HG03457 (cell line): ENCODE data around the gene SYTL1.

Experiments
- ATAC-seq: cut with Tn5 transposase; IDR thresholded peaks from one replicate; pipeline ENCODE4 v1.9.1; 2021; ENCODE audit warnings: moderate number of reproducible peaks; ENCODE audit not compliant: unreplicated experiment

Gene SYTL1

GRCh38 chr1:27341525-27342252 is at the start of gene SYTL1:
Gene SYTL1 (plus strand): TSS chr1:27342022. CDS start chr1:27345335, 3,313 bp downstream.
- no peak for ATAC-seq

- no peak for ATAC-seq
Observed at GRCh38 chr1:27292106-27292505, 49.7 kb upstream of the SYTL1 start.

- ATAC-seq, result no peak
Observed at GRCh38 chr1:27293915-27294314, 47.9 kb upstream of the SYTL1 start.

GRCh38 chr1:27296773-27297291 is 45.0 kb upstream of the SYTL1 start:
- no peak for ATAC-seq

- ATAC-seq, result no peak
Observed at GRCh38 chr1:27297903-27298302, 43.9 kb upstream of the SYTL1 start.

GRCh38 chr1:27298632-27299384 is 43.0 kb upstream of the SYTL1 start:
- ATAC-seq, result no peak

- ATAC-seq, result no peak
Observed at GRCh38 chr1:27299385-27300271, 42.2 kb upstream of the SYTL1 start.

GRCh38 chr1:27300341-27301051 is 41.3 kb upstream of the SYTL1 start:
- no peak for ATAC-seq

GRCh38 chr1:27301052-27301422 is 40.8 kb upstream of the SYTL1 start:
- ATAC-seq, result no peak

- no peak for ATAC-seq
Observed at GRCh38 chr1:27301582-27302199, 40.1 kb upstream of the SYTL1 start.

GRCh38 chr1:27302612-27303011 is 39.2 kb upstream of the SYTL1 start:
- ATAC-seq, result no peak

GRCh38 chr1:27303509-27303908 is 38.3 kb upstream of the SYTL1 start:
- ATAC-seq, result no peak

GRCh38 chr1:27306071-27306470 is 35.8 kb upstream of the SYTL1 start:
- no peak for ATAC-seq

- ATAC-seq, result no peak
Observed at GRCh38 chr1:27306892-27307761, 34.7 kb upstream of the SYTL1 start.

GRCh38 chr1:27307874-27308598 is 33.8 kb upstream of the SYTL1 start:
- no peak for ATAC-seq

- ATAC-seq, result no peak
Observed at GRCh38 chr1:27314169-27314568, 27.7 kb upstream of the SYTL1 start.

- ATAC-seq, result no peak
Observed at GRCh38 chr1:27314737-27315136, 27.1 kb upstream of the SYTL1 start.

GRCh38 chr1:27316860-27317259 is 25.0 kb upstream of the SYTL1 start:
- ATAC-seq, result no peak

GRCh38 chr1:27318136-27318535 is 23.7 kb upstream of the SYTL1 start:
- no peak for ATAC-seq
